ENCODE measurements around the gene PRSS3.

DNA sequence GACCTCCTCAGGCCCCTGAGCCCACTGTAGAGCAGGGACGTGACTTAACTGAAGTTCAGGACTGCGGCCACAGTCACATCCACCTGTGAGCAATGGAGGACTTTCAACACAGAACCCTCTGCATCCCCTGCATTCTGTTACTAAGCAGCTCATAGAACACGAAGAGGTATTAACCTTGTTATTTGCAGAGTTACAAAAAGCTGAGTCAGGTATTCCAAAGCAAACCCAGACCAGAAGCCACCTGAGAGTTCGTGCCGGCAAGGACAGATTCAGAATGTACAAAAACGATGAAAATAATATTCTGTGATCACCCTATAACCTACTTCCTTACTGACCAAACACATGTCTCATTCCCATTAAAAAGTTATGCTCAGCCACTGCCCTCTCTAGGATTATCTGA is 33.0 kb upstream of the PRSS3 start:
- TF ChIP-seq CTCF (optimal IDR thresholded peaks at IDR 0.05 in 1 of 3, IDR thresholded peaks at IDR 0.05 in 1 of 3, conservative IDR thresholded peaks at IDR 0.05 in 1 of 3; ENCODE audit: extremely low read depth in 1 of 3, insufficient read depth in 2 of 3, low read length in 3 of 3): no peak
- TF ChIP-seq EZH2 (IDR thresholded peaks at IDR 0.05; ENCODE audit: low read length): no peak
